Urinary bladder (tissue), 4 donors: ENCODE data around the gene KRT38. TPM values are rescaled to one million over a fixed set of nuclear protein-coding genes. Genes with fewer than 3 reads are reported as not detected.
"Not testable (repeated sequence)": the region's sequence is repeated elsewhere in the genome, so short reads cannot be mapped to it uniquely, and the experiment has no call there.

Experiments used
- DNase-seq: peaks from one replicate; pipeline ENCODE4 v3.0.0-alpha.2; 2015; ENCODE audit errors: extremely low spot score
- H3K27ac ChIP-seq: one replicate; pipeline ENCODE4 v1.5.1; 2013; ENCODE audit warnings: low read depth, mild to moderate bottlenecking, moderate library complexity
- H3K36me3 ChIP-seq: one replicate; pipeline ENCODE4 v1.6.1; 2013; ENCODE audit warnings: mild to moderate bottlenecking, moderate library complexity; ENCODE audit not compliant: insufficient read depth
- H3K4me1 ChIP-seq: one replicate; pipeline ENCODE4 v1.6.1; 2013; ENCODE audit warnings: mild to moderate bottlenecking, moderate library complexity; ENCODE audit not compliant: insufficient read depth
- H3K4me3 ChIP-seq: one replicate; pipeline ENCODE4 v1.5.1; 2013; ENCODE audit warnings: low read depth, low read length
- WGBS: extraction: QIAGEN DNeasy Blood & Tissue Kit; methylation state at CpG from one replicate; pipeline ENCODE4 v1.1.7; 2013; 5-methylcytosine and 5-hydroxymethylcytosine counted together
- polyA plus RNA-seq: library from polyadenylated mRNA; stranded (reverse); fragments of 200-250 nt; gene quantifications from one replicate; pipeline ENCODE4 v1.2.3, GENCODE V29; 2013
- total RNA-seq: library from RNA; depleted of rRNA; stranded (reverse); fragments of >200 nt; gene quantifications from one replicate; pipeline ENCODE4 v1.2.3, GENCODE V29; 2014
- donor health status: healthy with polysubstance abuse.
- donor health status: healthy.

The KRT38 gene
- total and polyA plus RNA-seq, 2 donors = not detected

DNA sequence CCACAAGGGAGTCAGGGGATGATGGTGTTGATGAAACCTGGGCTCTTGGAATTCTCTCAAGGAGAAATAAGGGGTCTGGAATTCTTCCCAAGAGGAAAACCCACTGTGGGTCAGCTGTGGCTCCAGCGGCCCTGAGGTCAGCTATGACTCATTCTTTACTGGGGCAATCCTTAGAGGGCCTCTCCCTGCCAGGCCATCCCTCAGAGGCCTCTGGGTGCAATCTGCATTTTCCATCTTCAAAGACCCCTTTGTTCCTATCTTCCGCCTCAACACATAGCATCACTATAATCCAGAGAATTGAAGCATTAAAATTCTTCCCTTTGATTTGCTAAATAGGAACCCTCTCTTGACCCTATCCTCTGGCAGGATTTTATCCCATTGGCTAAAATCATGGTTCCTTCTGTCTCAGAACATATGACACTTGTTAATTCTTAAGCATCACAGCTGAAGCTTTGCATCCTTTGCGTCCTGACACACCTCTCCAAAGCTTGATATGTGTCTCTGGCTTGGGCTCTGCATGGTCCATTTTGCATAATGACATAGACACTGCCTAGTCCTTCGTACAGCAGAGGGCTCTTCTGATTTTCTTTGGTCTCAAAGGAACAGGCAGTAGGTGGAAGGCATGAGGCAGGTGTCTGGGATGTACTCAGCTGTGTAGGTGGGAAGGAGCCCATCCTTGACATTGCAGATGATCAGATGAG, 12.0 kb downstream of the KRT38 start:
- Histone ChIP-seq H3K27ac (no peak overlapping the region), H3K36me3 (no peaks in the 10 kb centered on the region), H3K4me1 (no peaks in the 10 kb centered on the region), H3K4me3 (no peak overlapping the region)
- DNase-seq = no peak
- 60% methylated on average over 4 of the region's 4 CpGs for WGBS

- 93% methylated on average over 13 of the region's 13 CpGs for WGBS
Measured at GRCh38 chr17:41424111-41424635, 16.6 kb downstream of the KRT38 start, which contains the start of gene KRT37. Gene KRT37 (minus strand): TSS chr17:41424585. CDS start chr17:41424523, 62 bp downstream.

GRCh38 chr17:41422586-41422985, 18.2 kb downstream of the KRT38 start:
- H3K4me1 ChIP-seq, H3K36me3 ChIP-seq, H3K4me3 ChIP-seq, H3K27ac ChIP-seq, DNase-seq: not testable (repeated sequence)
- 80% methylated on average over 11 of the region's 11 CpGs for WGBS

More at GRCh38 chr17:41424111-41424635, 16.6 kb downstream of the KRT38 start, which contains the start of gene KRT37:
- DNase-seq = no peak
- no peak within 1 kb of the TSS for H3K4me3 ChIP-seq
- H3K4me1 ChIP-seq = no peaks in the 10 kb centered on the region
- no peak within 1 kb of the TSS for H3K27ac ChIP-seq
- no peaks in the 10 kb centered on the region for H3K36me3 ChIP-seq

DNA sequence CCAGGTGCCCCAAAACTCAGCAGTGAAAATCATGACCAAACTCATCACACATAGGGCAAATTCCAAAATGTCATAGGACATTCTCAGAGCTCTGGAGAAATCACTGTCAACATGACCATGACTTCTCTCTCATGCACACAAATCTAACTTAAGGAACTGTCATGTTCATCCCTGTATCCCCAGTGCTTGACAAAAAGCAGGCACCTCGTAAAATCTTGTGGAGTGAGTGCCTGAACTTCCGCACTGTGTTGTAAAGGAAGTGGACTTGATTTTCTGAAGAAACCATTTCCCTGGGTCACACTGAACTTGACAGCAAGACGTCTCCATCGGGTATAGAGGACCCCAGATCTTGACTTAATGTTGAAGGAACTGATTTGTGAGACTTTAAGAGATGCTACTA, 19.2 kb downstream of the KRT38 start:
- 31% methylated on average over 4 of the region's 4 CpGs for WGBS
- no peak for DNase-seq
- H3K27ac ChIP-seq = no peak overlapping the region
- no peaks in the 10 kb centered on the region for H3K36me3 ChIP-seq
- H3K4me1 ChIP-seq = no peaks in the 10 kb centered on the region
- no peak overlapping the region for H3K4me3 ChIP-seq

- H3K4me3 ChIP-seq = no peak overlapping the region
- H3K36me3 ChIP-seq = no peaks in the 10 kb centered on the region
- no peak for DNase-seq
- H3K4me1 ChIP-seq = no peaks in the 10 kb centered on the region
- WGBS = 57% methylated on average over 9 of the region's 9 CpGs
- no peak overlapping the region for H3K27ac ChIP-seq
Measured at GRCh38 chr17:41421116-41421515, 19.7 kb downstream of the KRT38 start.

DNA sequence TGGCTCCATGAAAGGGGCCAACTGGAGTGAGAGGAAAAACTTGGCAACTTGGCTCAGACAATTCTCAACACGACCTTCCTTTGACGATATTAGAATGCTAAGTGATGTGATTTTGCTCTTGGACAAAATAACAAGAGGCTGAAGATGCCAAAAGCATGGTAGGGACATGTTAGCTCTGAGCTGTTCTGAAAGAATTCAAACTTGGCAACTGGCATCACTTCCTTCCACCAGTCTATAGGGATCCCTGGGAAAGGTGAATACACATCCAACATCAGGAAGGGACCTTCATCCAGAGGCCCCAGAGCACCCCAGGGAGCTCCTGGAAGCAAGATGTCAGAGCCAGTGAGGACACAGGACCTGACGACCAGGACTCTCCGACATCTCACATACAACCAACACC, 20.6 kb downstream of the KRT38 start:
- Histone ChIP-seq H3K4me1 (no peaks in the 10 kb centered on the region), H3K27ac (no peak overlapping the region), H3K36me3 (no peaks in the 10 kb centered on the region), H3K4me3 (no peak overlapping the region)
- WGBS = 65% methylated on average over 4 of the region's 4 CpGs
- DNase-seq = no peak

DNA sequence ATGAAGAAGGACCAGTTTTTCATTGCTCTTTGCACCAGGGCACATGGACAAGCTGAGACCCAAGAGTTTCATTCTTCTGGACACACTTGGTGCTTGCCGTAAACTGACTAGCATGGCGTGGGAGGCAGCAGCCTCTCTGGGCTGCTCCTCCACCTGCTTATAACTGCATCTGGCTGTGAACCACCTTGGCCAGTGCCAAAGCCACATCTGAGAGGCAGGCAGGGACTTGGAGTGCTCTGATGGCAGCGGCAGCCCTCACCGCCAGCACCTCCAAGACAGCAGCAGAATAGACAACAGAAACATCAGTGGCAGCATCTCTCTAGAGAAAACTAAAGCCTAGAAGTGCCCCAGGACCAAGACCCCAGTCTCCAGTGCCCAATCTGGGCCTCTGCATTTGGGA, 21.1 kb downstream of the KRT38 start:
- H3K27ac ChIP-seq = no peak overlapping the region
- DNase-seq = no peak
- WGBS = 95% methylated on average over 4 of the region's 4 CpGs

GRCh38 chr17:41418116-41418860, 22.5 kb downstream of the KRT38 start:
- H3K36me3 ChIP-seq = no peaks in the 10 kb centered on the region
- H3K27ac ChIP-seq = no peak overlapping the region
- no peaks in the 10 kb centered on the region for H3K4me1 ChIP-seq
- WGBS = 79% methylated on average over 7 of the region's 7 CpGs
- no peak overlapping the region for H3K4me3 ChIP-seq
- no peak for DNase-seq

More for the DNA sequence above, 21.1 kb downstream of the KRT38 start:
- Histone ChIP-seq H3K36me3 (no peaks in the 10 kb centered on the region), H3K4me3 (no peak overlapping the region), H3K4me1 (no peaks in the 10 kb centered on the region)

DNA sequence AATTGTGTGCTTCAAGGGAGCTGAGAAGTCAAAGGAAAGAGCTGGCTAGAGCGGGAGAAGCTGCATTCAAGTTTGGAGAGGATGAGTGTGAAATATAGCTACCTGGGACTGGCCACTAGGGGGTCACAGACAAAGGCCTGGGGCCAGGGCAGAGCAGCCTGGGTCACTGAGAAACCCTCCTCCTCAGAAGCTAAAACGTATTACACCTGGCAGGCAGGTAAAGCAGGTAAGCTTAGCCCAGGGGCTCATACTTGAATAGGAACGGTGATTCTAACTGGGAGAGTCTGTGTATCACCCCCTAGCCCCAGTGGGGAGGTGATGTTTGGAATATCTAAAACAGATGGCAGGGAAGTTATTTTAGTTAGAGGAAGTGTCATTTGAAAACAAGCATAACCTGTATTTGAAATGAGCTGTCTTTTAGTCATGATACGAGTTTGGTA, 23.2 kb downstream of the KRT38 start:
- Histone ChIP-seq H3K4me1 (no peaks in the 10 kb centered on the region), H3K27ac (no peak overlapping the region), H3K4me3 (no peak overlapping the region), H3K36me3 (no peaks in the 10 kb centered on the region)
- DNase-seq = no peak
- 42% methylated on average over 4 of the region's 4 CpGs for WGBS

DNA sequence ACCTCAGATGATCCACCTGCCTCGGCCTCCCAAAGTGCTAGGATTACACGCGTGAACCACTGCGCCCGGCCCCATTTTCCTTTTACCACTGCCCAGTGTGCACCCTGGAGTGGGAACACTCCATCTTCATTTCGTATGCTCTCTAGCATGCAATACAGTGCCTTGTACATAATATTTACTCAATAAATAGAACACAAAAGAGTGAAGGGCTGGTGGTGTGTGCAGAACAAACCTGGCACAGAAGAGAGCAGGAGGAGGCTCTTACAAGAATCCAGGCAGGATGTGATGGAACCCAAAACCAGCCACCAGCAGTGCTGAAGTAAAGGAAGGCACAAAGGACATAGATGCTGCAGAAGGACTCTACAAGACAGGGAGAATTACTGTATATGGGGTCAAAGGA, 23.7 kb downstream of the KRT38 start:
- H3K4me3 ChIP-seq = no peak overlapping the region
- H3K4me1 ChIP-seq = no peaks in the 10 kb centered on the region

DNA sequence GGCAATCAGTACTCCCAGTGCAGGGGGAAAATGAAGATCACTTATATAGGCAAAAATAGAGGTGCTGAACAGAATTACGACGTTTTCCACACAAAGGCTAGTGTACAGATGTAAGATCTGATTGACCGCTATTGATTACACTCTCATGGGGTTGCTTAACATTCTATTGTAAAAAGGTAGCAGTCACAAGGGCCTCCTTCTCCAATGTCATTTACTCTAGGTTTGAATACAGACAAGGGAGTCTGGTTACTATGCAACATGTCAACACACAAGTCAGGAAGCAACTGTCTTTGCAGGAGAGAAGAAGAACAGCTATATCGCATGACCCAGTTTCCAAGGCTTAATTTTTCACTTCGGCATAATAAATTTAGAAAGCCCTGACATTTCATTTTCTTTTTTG, 24.3 kb downstream of the KRT38 start:
- Histone ChIP-seq H3K36me3 (no peaks in the 10 kb centered on the region), H3K27ac (no peak overlapping the region), H3K4me1 (no peaks in the 10 kb centered on the region), H3K4me3 (no peak overlapping the region)
- 79% methylated on average over 5 of the region's 5 CpGs for WGBS
- DNase-seq = no peak

More for the DNA sequence above, 23.7 kb downstream of the KRT38 start:
- no peak overlapping the region for H3K27ac ChIP-seq
- H3K36me3 ChIP-seq = no peaks in the 10 kb centered on the region
- WGBS = 89% methylated on average over 6 of the region's 6 CpGs
- DNase-seq = no peak

DNA sequence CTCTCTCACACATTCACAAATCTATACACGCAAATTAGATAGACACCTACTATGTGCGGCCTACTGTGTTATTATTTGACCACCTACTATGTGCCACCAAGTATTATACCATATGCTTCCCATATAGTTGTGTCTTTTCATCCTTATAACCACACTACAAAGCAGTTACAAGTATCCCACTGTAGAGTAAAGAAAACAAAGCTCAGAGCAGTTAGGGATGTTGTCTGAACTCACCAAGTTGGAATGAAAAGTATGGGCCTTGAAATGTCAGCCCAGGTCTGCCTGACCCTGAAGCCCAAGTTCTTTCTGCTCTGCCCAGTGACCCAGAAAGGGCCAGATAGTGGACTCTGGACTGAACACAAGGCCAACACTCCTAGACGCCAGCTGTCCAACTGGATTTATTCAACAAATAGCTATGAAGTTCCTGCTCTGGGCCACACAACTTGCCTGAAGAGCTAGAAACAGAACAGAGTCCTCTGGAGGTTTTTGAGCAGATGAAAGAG, 24.9 kb downstream of the KRT38 start:
- no peaks in the 10 kb centered on the region for H3K4me1 ChIP-seq
- DNase-seq = no peak
- H3K4me3 ChIP-seq = no peak overlapping the region
- H3K36me3 ChIP-seq = no peaks in the 10 kb centered on the region
- WGBS = 72% methylated on average over 3 of the region's 3 CpGs
- no peak overlapping the region for H3K27ac ChIP-seq

GRCh38 chr17:41415411-41415810, 25.4 kb downstream of the KRT38 start:
- no peak for DNase-seq
- no peaks in the 10 kb centered on the region for H3K36me3 ChIP-seq
- no peaks in the 10 kb centered on the region for H3K4me1 ChIP-seq
- no peak overlapping the region for H3K4me3 ChIP-seq
- 73% methylated on average over 4 of the region's 4 CpGs for WGBS
- H3K27ac ChIP-seq = no peak overlapping the region

DNA sequence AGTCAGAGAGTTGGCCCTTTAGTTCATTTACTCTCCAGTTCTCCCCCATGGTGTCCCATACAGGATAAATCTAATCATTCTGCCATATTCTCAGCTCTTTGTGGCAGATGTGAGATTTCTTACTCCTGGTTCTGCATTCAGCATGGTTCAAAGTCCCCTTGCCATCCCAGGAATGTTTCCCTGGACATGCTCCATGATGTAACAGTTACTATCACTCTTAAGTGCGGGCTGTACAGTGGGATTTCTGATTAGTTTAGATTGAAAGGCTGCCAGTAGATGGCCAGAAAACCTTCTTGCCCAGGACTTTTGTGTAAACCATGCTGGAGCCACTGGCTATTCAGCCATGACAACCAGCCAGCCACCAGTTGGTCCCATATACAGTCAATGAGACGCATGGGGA, 26.8 kb downstream of the KRT38 start:
- H3K36me3 ChIP-seq = no peaks in the 10 kb centered on the region
- no peaks in the 10 kb centered on the region for H3K4me1 ChIP-seq
- DNase-seq = no peak
- no peak overlapping the region for H3K27ac ChIP-seq
- WGBS = 82% methylated on average over 2 of the region's 2 CpGs
- H3K4me3 ChIP-seq = no peak overlapping the region
